Coronary artery (tissue), 2 donors: ENCODE measurements around the gene B3GALT2.
A peak's percentile ranks its signal among the peaks of the same experiment; 100 is the strongest.

Experiments used
- DNase-seq: peaks from one replicate; pipeline ENCODE4 v3.0.0-alpha.2; 2017; ENCODE audit warnings: low spot score
- H3K27ac ChIP-seq, 2 donors: fragments of 200-600 bp; sonication (generic); one replicate each; pipeline ENCODE4 v1.5.1; 2016 to 2019
- H3K4me3 ChIP-seq: fragments of 200-600 bp; sonication (generic); 2 replicates; pipeline ENCODE4 v1.5.1; 2016; ENCODE audit warnings: mild to moderate bottlenecking, moderate library complexity
- CTCF ChIP-seq: fragments of 200-600 bp; sonication (generic); IDR thresholded peaks from one replicate; pipeline ENCODE4 v1.5.1; 2019; ENCODE audit warnings: antibody characterized with exemption

The B3GALT2 gene

DNA sequence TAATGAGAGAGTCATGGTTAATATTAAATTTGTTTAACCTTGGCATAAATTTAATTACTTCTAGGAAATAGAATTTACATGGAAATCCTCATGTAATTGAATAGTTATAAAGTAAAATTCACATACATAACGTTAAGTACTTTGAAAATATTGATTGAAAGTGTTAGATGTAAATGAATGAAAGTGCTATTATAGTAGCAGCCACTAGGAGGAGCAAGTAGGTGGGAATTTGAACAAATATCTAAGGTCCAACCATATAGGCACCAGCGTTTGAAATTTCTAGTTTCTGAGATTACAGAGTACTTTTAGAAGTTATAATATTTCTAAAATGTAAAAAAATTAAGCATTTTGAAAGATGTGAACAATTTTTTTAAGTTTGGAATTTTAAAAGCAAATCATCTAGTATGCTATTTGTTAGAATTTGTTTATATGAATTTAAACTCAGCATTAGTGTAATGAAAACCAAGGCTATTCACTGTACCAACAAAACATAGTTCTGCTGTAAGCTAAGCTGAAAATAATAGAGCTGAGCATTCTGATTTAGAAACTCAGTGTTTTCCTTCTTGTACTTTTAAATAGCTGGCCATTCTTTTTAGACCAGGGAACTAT, 3.3 kb downstream of the B3GALT2 start:
- H3K27ac ChIP-seq, result no peak overlapping the region
- H3K4me3 ChIP-seq, result no peak overlapping the region
- no peak for DNase-seq
- peak; percentile 54 for TF ChIP-seq CTCF

- Histone ChIP-seq H3K27ac (peak overlapping the region in 1 of 2 donors; percentile 13), H3K4me3 (no peak overlapping the region)
- TF ChIP-seq CTCF, result no peak
- no peak for DNase-seq
Observed at GRCh38 chr1:193181985-193182384, 4.4 kb downstream of the B3GALT2 start.

DNA sequence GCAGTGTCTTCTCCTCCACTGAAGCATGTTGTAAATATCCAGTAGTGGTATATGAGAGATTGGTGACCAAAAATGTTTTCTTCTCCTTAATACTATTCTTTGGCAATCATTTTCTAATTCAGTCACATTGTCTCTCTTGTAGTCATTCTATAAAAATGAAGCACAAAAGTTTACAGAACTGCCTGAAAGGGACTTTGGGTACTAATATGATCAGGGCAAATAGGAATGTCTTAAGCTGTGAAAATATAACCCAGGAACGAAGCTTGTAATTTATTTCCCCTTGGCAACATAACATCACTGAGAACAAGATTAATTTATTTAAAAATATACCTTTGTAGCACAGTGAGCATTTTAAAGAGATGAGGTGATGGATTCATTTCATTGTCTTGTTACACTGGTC, 4.9 kb downstream of the B3GALT2 start:
- DNase-seq, result no peak
- no peak for TF ChIP-seq CTCF
- peak overlapping the region in 1 of 2 donors; percentile 13 for H3K27ac ChIP-seq
- no peak overlapping the region for H3K4me3 ChIP-seq

DNA sequence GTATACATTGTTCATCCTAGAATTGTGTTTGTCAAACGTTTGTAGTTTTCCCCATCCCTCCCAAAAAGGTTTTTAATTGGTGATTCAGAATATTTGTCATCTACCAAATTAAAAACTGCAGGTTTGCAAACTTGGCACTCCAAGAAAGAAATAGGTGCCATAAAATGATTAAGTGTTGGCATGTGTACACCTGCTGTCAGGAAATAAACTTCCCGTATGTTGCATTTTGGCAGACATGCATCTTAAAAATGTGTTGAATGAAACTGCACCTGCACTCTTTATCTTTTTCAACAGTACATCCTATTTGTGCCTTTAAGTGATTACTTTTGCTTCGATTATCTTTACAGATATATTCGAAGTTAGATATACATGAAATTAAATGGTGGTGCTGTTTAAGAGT, 7.3 kb downstream of the B3GALT2 start:
- Histone ChIP-seq H3K4me3 (no peak overlapping the region), H3K27ac (no peak overlapping the region)
- DNase-seq, result no peak
- TF ChIP-seq CTCF, result no peak

GRCh38 chr1:193176788-193177187, 9.6 kb downstream of the B3GALT2 start:
- TF ChIP-seq CTCF, result no peak
- H3K27ac ChIP-seq, result no peak overlapping the region
- no peak overlapping the region for H3K4me3 ChIP-seq
- DNase-seq, result no peak

DNA sequence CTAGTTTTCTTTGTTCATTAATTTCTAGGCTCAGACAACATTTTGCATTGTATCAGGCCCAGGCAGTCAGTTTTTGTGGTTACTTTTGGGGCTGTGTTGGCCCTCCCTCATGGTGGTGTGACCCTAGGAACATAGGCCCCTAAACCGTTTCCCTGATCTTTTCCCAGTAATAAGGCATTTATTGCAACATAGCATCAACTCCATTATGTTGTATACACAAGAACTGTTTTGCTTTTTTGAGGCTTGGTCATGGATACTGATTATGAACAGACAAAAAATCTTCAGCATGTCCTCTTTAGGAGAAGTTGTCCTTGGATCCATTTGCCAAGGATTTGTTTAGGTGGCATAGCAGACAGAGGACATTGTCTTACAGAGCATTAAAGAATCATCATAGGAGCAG, 10.3 kb downstream of the B3GALT2 start:
- H3K27ac ChIP-seq, result no peak overlapping the region
- no peak overlapping the region for H3K4me3 ChIP-seq
- TF ChIP-seq CTCF, result no peak
- DNase-seq, result no peak

- TF ChIP-seq CTCF, result no peak
- Histone ChIP-seq H3K4me3 (no peak overlapping the region), H3K27ac (no peak overlapping the region)
- no peak for DNase-seq
Observed at GRCh38 chr1:193157360-193157759, 29.1 kb downstream of the B3GALT2 start.
